Activated naive CD4-positive, alpha-beta T cell treated with anti-CD3 and anti-CD28 coated beads for 36 hours (primary cell): ENCODE measurements around the gene GLIS2. TPM values are rescaled to one million over a fixed set of nuclear protein-coding genes. Genes with fewer than 3 reads are reported as not detected.

Source experiments
- CTCF ChIA-PET: fragments of 350-600 bp; sonication (Branson Sonifier 250); formaldehyde crosslinking; loops from one replicate; lab custom pipeline; 2021; ENCODE audit warnings: antibody characterized with exemption; lab: Charles Lee
- DNase-seq: peaks from one replicate; pipeline ENCODE4 v3.0.0-alpha.2; 2020
- H3K27ac Mint-ChIP-seq: one replicate; pipeline ENCODE4 v1.8.0; 2021; ENCODE audit warnings: mild to moderate bottlenecking, mixed read lengths
- H3K27me3 Mint-ChIP-seq: one replicate; pipeline ENCODE4 v1.8.0; 2021; ENCODE audit warnings: low read depth, mixed read lengths
- H3K36me3 Mint-ChIP-seq: one replicate; pipeline ENCODE4 v1.8.0; 2021; ENCODE audit warnings: low read depth, mixed read lengths
- H3K4me1 Mint-ChIP-seq: one replicate; pipeline ENCODE4 v1.8.0; 2021; ENCODE audit warnings: low read depth, mixed read lengths
- H3K4me3 Mint-ChIP-seq: one replicate; pipeline ENCODE4 v1.8.0; 2021; ENCODE audit warnings: mild to moderate bottlenecking, moderate library complexity, mixed read lengths
- H3K9me3 Mint-ChIP-seq: one replicate; pipeline ENCODE4 v1.8.0; 2021; ENCODE audit warnings: mixed read lengths
- intact Hi-C: fragments of 100-400 bp; cut with micrococcal nuclease; formaldehyde crosslinking; loops from one replicate; pipeline ENCODE4 v1.15.1; 2023
- total RNA-seq, 2 experiments: library from RNA; stranded (reverse); gene quantifications; one replicate each; pipeline ENCODE4 v1.2.3, GENCODE V29; 2021

Gene GLIS2
- total RNA-seq, 2 experiments from 2014 or later = 0.12 to 0.24 TPM

GRCh38 chr16:4301177-4301576, 14.7 kb upstream of the GLIS2 start:
- H3K27ac Mint-ChIP-seq = peak overlapping the region; percentile 46
- peaks cover 11% of the 10 kb centered on the region for H3K36me3 Mint-ChIP-seq
- H3K27me3 Mint-ChIP-seq = no peaks in the 10 kb centered on the region

GRCh38 chr16:4301968-4302367, 13.9 kb upstream of the GLIS2 start:
- no peak overlapping the region for H3K4me3 Mint-ChIP-seq
- CTCF ChIA-PET = interaction anchor here (0.7 kb wide), 1 partner anchor 28 kb away, joined by 6 read pairs; no protein-coding TSS in a partner anchor
- DNase-seq = no peak
- H3K27ac Mint-ChIP-seq = no peak overlapping the region
- peaks cover 10% of the 10 kb centered on the region for H3K4me1 Mint-ChIP-seq
- peaks cover 12% of the 10 kb centered on the region for H3K36me3 Mint-ChIP-seq
- H3K27me3 Mint-ChIP-seq = no peaks in the 10 kb centered on the region
- intact Hi-C loops = no loop called here
- H3K9me3 Mint-ChIP-seq = no peaks in the 10 kb centered on the region

More at GRCh38 chr16:4301177-4301576, 14.7 kb upstream of the GLIS2 start:
- no peak for DNase-seq
- CTCF ChIA-PET = interaction anchor here (0.6 to 1.2 kb wide), 4 partner anchors 10 to 29 kb away, joined by 3 to 6 read pairs (median 4); no protein-coding TSS in a partner anchor
- H3K4me1 Mint-ChIP-seq = peaks cover 4% of the 10 kb centered on the region
- H3K4me3 Mint-ChIP-seq = no peak overlapping the region
- no peaks in the 10 kb centered on the region for H3K9me3 Mint-ChIP-seq
- intact Hi-C loops = no loop called here

GRCh38 chr16:4303973-4304372, 11.9 kb upstream of the GLIS2 start:
- H3K27me3 Mint-ChIP-seq = no peaks in the 10 kb centered on the region
- H3K36me3 Mint-ChIP-seq = peaks cover 15% of the 10 kb centered on the region
- H3K9me3 Mint-ChIP-seq = no peaks in the 10 kb centered on the region
- peaks cover 19% of the 10 kb centered on the region for H3K4me1 Mint-ChIP-seq
- H3K4me3 Mint-ChIP-seq = no peak overlapping the region
- no peak overlapping the region for H3K27ac Mint-ChIP-seq
- intact Hi-C loops = no loop called here
- no peak for DNase-seq
- CTCF ChIA-PET = interaction anchor here (1.1 kb wide), 1 partner anchor 281 kb away, joined by 3 read pairs; no protein-coding TSS in a partner anchor

GRCh38 chr16:4306470-4307214, 9.2 kb upstream of the GLIS2 start:
- DNase-seq = peak; percentile 66
- Mint-ChIP-seq H3K27ac (peak overlapping the region; percentile 85), H3K4me1 (peaks cover 24% of the 10 kb centered on the region), H3K4me3 (peak overlapping the region; percentile 84), H3K9me3 (no peaks in the 10 kb centered on the region), H3K36me3 (peaks cover 12% of the 10 kb centered on the region), H3K27me3 (no peaks in the 10 kb centered on the region)
- intact Hi-C loops = loop anchor here (1.0 kb wide), 7 partner anchors 9 to 652 kb away; partner anchors contain the start of genes PAM16 and SEC14L5
- CTCF ChIA-PET = interaction anchor here (0.8 to 1.6 kb wide), 4 partner anchors 9 to 52 kb away, joined by 3 to 7 read pairs (median 4); partner anchors contain the start of gene TFAP4

- CTCF ChIA-PET = interaction anchor here (0.7 to 2.0 kb wide), 7 partner anchors 20 to 237 kb away, joined by 3 to 10 read pairs (median 4); partner anchors contain the start of gene TFAP4
- H3K27me3 Mint-ChIP-seq = no peaks in the 10 kb centered on the region
- H3K4me1 Mint-ChIP-seq = peaks cover 24% of the 10 kb centered on the region
- peaks cover 10% of the 10 kb centered on the region for H3K36me3 Mint-ChIP-seq
- intact Hi-C loops = loop anchor here (1.0 kb wide), 7 partner anchors 8 to 651 kb away; partner anchors contain the start of genes PAM16 and SEC14L5
- H3K4me3 Mint-ChIP-seq = peak overlapping the region; percentile 84
- H3K9me3 Mint-ChIP-seq = no peaks in the 10 kb centered on the region
- peak overlapping the region; percentile 85 for H3K27ac Mint-ChIP-seq
- DNase-seq = peak; percentile 95
Measured at GRCh38 chr16:4307215-4308037, 8.4 kb upstream of the GLIS2 start.

- peak overlapping the region; percentile 58 for H3K27ac Mint-ChIP-seq
- H3K27me3 Mint-ChIP-seq = peaks cover 3% of the 10 kb centered on the region
- intact Hi-C loops = no loop called here
- peaks cover 4% of the 10 kb centered on the region for H3K36me3 Mint-ChIP-seq
- H3K4me1 Mint-ChIP-seq = peaks cover 27% of the 10 kb centered on the region
- peak overlapping the region; percentile 32 for H3K4me3 Mint-ChIP-seq
- CTCF ChIA-PET = interaction anchor here (0.5 to 4.2 kb wide), 12 partner anchors 10 to 1178 kb away, joined by 3 to 18 read pairs (median 4); no protein-coding TSS in a partner anchor
- H3K9me3 Mint-ChIP-seq = no peaks in the 10 kb centered on the region
- DNase-seq = no peak
Measured at GRCh38 chr16:4309102-4309832, 6.6 kb upstream of the GLIS2 start.

- intact Hi-C loops = no loop called here
- Mint-ChIP-seq H3K4me3 (no peak overlapping the region), H3K4me1 (peaks cover 33% of the 10 kb centered on the region), H3K36me3 (peaks cover 4% of the 10 kb centered on the region), H3K9me3 (no peaks in the 10 kb centered on the region), H3K27me3 (peaks cover 9% of the 10 kb centered on the region), H3K27ac (no peak overlapping the region)
- CTCF ChIA-PET = interaction anchor here (0.9 to 4.2 kb wide), 12 partner anchors 9 to 135 kb away, joined by 3 to 18 read pairs (median 4); no protein-coding TSS in a partner anchor
- peak; percentile 72 for DNase-seq
Measured at GRCh38 chr16:4309833-4310266, 6.0 kb upstream of the GLIS2 start.

- Mint-ChIP-seq H3K4me3 (peak overlapping the region; percentile 77), H3K27me3 (peaks cover 11% of the 10 kb centered on the region), H3K27ac (no peak overlapping the region), H3K9me3 (no peaks in the 10 kb centered on the region), H3K36me3 (no peaks in the 10 kb centered on the region), H3K4me1 (peaks cover 19% of the 10 kb centered on the region)
- intact Hi-C loops = no loop called here
- CTCF ChIA-PET = interaction anchor here (0.5 kb wide), 1 partner anchor 71 kb away, joined by 4 read pairs; no protein-coding TSS in a partner anchor
- no peak for DNase-seq
Measured at GRCh38 chr16:4313563-4314531, 2.0 kb upstream of the GLIS2 start.

- CTCF ChIA-PET = interaction anchor here (0.5 to 1.0 kb wide), 2 partner anchors 17 to 72 kb away, joined by 4 read pairs; no protein-coding TSS in a partner anchor
- Mint-ChIP-seq H3K4me1 (peaks cover 11% of the 10 kb centered on the region), H3K27ac (no peak overlapping the region), H3K36me3 (no peaks in the 10 kb centered on the region), H3K27me3 (peaks cover 11% of the 10 kb centered on the region), H3K9me3 (no peaks in the 10 kb centered on the region), H3K4me3 (peak overlapping the region; percentile 77)
- DNase-seq = peak; percentile 35
- intact Hi-C loops = loop anchor here (1.0 kb wide), 1 partner anchor 7 kb away; no protein-coding TSS in a partner anchor
Measured at GRCh38 chr16:4314532-4315185, 1.2 kb upstream of the GLIS2 start.

- H3K4me3 Mint-ChIP-seq = peak overlapping the region; percentile 21
- DNase-seq = no peak
- intact Hi-C loops = no loop called here
- peaks cover 11% of the 10 kb centered on the region for H3K27me3 Mint-ChIP-seq
- H3K27ac Mint-ChIP-seq = no peak overlapping the region
- H3K4me1 Mint-ChIP-seq = peaks cover 11% of the 10 kb centered on the region
- CTCF ChIA-PET = no interaction called here
- no peaks in the 10 kb centered on the region for H3K9me3 Mint-ChIP-seq
- no peaks in the 10 kb centered on the region for H3K36me3 Mint-ChIP-seq
Measured at GRCh38 chr16:4316108-4316863, 419 bp downstream of the GLIS2 start.
